Measurements from ENCODE around the gene MAP3K6. TPM values are rescaled to one million over a fixed set of nuclear protein-coding genes. Genes with fewer than 3 reads are reported as not detected.

MAP3K6 gene
- total and polyA plus RNA-seq, 2 of the 13 experiments (the other 11 are each of a cell fraction or from before 2014, with no cell fraction given): 2.7 to 3.2 TPM

DNA sequence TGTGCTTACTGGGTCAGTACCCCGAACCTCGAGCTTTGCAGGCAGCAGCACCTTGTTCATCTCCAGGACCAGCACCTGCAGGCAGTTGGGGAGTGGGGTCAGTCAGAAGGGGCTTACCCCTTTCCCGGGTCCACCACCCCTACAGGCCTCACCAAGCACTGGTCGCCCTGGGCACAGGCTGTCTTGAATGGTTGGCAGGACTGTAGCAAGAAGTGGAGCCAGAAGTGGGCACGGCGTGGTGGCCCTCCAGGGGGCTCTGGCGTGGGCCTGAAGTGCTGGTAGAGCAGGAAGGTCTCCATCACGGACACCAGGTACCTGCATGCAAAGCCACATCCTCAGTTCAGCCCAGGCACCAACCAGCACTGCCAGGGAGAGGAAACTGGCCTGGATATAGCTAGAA is 5.2 kb downstream of the MAP3K6 start:
- H3K9me3 ChIP-seq (ENCODE audit: low read length): no peaks in the 10 kb centered on the region
- ChIA-PET POLR2A (no interaction called here), CTCF (ENCODE audit: low intra/inter-chr PET ratio, low total read pairs) (no interaction called here)
- H3K4me3 ChIP-seq (replicated peaks in 1 of 3; ENCODE audit: insufficient read depth in 1 of 3, low read depth in 2 of 3, low read length in 3 of 3): no peak overlapping the region
- H3K27ac ChIP-seq (ENCODE audit: extremely low read length, insufficient read depth, low read length): no peak overlapping the region
- intact Hi-C loops (cut with micrococcal nuclease; ENCODE audit: unreplicated experiment): no loop called here
- BruUV-seq (replicated peaks): no TSS peak
- H3K4me2 ChIP-seq (ENCODE audit: low read depth, low read length): no peak overlapping the region
- no peak for DNase-seq (ENCODE audit: low spot score)
- peaks cover 22% of the 10 kb centered on the region for H3K4me1 ChIP-seq (ENCODE audit: insufficient read depth, low read length)
- no peak for FAIRE-seq
- no peak for TF ChIP-seq ONECUT2 (CRISPR knock-in tag; IDR thresholded peaks at IDR 0.05)
- no peak for TF ChIP-seq FIP1L1 (IDR thresholded peaks at IDR 0.05; ENCODE audit: borderline replicate concordance, insufficient read depth, low read depth, low read length)
- TF ChIP-seq ZSCAN25 (CRISPR knock-in tag; IDR thresholded peaks at IDR 0.05): no peak
- TF ChIP-seq TBX2 (CRISPR knock-in tag; IDR thresholded peaks at IDR 0.05; ENCODE audit: borderline replicate concordance): no peak
- TF ChIP-seq, protein P1, sequence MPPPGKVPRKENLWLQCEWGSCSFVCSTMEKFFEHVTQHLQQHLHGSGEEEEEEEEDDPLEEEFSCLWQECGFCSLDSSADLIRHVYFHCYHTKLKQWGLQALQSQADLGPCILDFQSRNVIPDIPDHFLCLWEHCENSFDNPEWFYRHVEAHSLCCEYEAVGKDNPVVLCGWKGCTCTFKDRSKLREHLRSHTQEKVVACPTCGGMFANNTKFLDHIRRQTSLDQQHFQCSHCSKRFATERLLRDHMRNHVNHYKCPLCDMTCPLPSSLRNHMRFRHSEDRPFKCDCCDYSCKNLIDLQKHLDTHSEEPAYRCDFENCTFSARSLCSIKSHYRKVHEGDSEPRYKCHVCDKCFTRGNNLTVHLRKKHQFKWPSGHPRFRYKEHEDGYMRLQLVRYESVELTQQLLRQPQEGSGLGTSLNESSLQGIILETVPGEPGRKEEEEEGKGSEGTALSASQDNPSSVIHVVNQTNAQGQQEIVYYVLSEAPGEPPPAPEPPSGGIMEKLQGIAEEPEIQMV (CRISPR knock-in tag; IDR thresholded peaks at IDR 0.05; ENCODE audit: low read depth): no peak
- TF ChIP-seq ZNF331 (CRISPR knock-in tag; IDR thresholded peaks at IDR 0.05): no peak
- no peak for TF ChIP-seq ZNF660 (CRISPR knock-in tag; IDR thresholded peaks at IDR 0.05; ENCODE audit: borderline replicate concordance, low read depth)
- no peak for TF ChIP-seq PHB2 (IDR thresholded peaks at IDR 0.05; ENCODE audit: partially characterized antibody)
- no peak for TF ChIP-seq ESRRA (CRISPR knock-in tag; IDR thresholded peaks at IDR 0.05; ENCODE audit: low read depth)
- TF ChIP-seq, protein P2, sequence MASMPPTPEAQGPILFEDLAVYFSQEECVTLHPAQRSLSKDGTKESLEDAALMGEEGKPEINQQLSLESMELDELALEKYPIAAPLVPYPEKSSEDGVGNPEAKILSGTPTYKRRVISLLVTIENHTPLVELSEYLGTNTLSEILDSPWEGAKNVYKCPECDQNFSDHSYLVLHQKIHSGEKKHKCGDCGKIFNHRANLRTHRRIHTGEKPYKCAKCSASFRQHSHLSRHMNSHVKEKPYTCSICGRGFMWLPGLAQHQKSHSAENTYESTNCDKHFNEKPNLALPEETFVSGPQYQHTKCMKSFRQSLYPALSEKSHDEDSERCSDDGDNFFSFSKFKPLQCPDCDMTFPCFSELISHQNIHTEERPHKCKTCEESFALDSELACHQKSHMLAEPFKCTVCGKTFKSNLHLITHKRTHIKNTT (CRISPR knock-in tag; IDR thresholded peaks at IDR 0.05): no peak
- TF ChIP-seq, protein P3, sequence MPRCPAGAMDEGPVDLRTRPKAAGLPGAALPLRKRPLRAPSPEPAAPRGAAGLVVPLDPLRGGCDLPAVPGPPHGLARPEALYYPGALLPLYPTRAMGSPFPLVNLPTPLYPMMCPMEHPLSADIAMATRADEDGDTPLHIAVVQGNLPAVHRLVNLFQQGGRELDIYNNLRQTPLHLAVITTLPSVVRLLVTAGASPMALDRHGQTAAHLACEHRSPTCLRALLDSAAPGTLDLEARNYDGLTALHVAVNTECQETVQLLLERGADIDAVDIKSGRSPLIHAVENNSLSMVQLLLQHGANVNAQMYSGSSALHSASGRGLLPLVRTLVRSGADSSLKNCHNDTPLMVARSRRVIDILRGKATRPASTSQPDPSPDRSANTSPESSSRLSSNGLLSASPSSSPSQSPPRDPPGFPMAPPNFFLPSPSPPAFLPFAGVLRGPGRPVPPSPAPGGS (CRISPR knock-in tag; IDR thresholded peaks at IDR 0.05): no peak
- TF ChIP-seq TBX3 (IDR thresholded peaks at IDR 0.05; ENCODE audit: borderline replicate concordance): no peak
- no peak for TF ChIP-seq RNF2 (conservative IDR thresholded peaks at IDR 0.05; ENCODE audit: low read depth)
- H3K79me2 ChIP-seq (ENCODE audit: insufficient read depth, low read length): no peaks in the 10 kb centered on the region
- no CpG with 5 or more reads among the region's 8 CpGs for WGBS (ENCODE audit: low lambda C conversion rate)
- in situ Hi-C loops (cut with HindIII; ENCODE audit: extremely low pct_ligation_motif_present, low pct_unique_long_range_greater_than_20kb): no loop called here
- no peaks in the 10 kb centered on the region for H4K20me1 ChIP-seq (ENCODE audit: insufficient read depth, low read length)
- no peak overlapping the region for H2AFZ ChIP-seq (ENCODE audit: low read length)
- 0 out of 5 replicates have a peak, but pooled peaks cover 0 to 2% of the 10 kb centered on the region in 2 experiments for H3K36me3 ChIP-seq (replicated peaks in 1 of 2; ENCODE audit: control insufficient read depth in 1 of 2, insufficient read depth in 2 of 2, low read length in 2 of 2)
- H3K27me3 ChIP-seq (ENCODE audit: control insufficient read depth in 1 of 2, insufficient read depth in 2 of 2, low read length in 2 of 2): no peaks in the 10 kb centered on the region
- no peak overlapping the region for H3K9ac ChIP-seq (ENCODE audit: insufficient read depth, low read depth, low read length)
- no peak for ATAC-seq
